IMR-90 (cell line): ENCODE measurements around the gene AKIRIN2. TPM values are rescaled to one million over a fixed set of nuclear protein-coding genes. Genes with fewer than 3 reads are reported as not detected.

Experiments
- ATAC-seq: fragments of 200-7000 bp; cut with Tn5 transposase; 2 replicates; pipeline ENCODE4 v1.9.1; 2020; ENCODE audit warnings: low read depth, mild to moderate bottlenecking, moderate library complexity
- BruUV-seq: library from RNA; stranded (reverse); fragments of 400-500 nt; replicated peaks from 2 replicates; lab custom pipeline; 2021; lab: Mats Ljungman, UMichigan
- CTCF ChIA-PET: fragments of 300-600 bp; formaldehyde crosslinking; extraction: SDS; loops from one replicate; lab custom pipeline; 2021; ENCODE audit warnings: antibody characterized with exemption; lab: Yijun Ruan, JAX
- POLR2A ChIA-PET: fragments of 300-600 bp; sonication (Branson Sonifier 250); formaldehyde crosslinking; loops from one replicate; lab custom pipeline; 2022; ENCODE audit warnings: antibody characterized with exemption; ENCODE audit not compliant: unreplicated experiment; lab: Charles Lee
- DNase-seq: peaks from one replicate; pipeline ENCODE4 v3.0.0; 2013
- H2AFZ ChIP-seq: replicated peaks from 2 replicates; pipeline ENCODE3; 2013; ENCODE audit warnings: low read length, mild to moderate bottlenecking; ENCODE audit not compliant: poor library complexity
- H2AK5ac ChIP-seq: 2 replicates; pipeline ENCODE4 v1.6.1; 2013; ENCODE audit warnings: low read depth, low read length, inconsistent platforms
- H2AK9ac ChIP-seq: replicated peaks from 2 replicates; pipeline ENCODE3; 2013; ENCODE audit warnings: mild to moderate bottlenecking, low read depth, low read length, moderate library complexity; ENCODE audit not compliant: poor library complexity
- H2BK120ac ChIP-seq: 2 replicates; pipeline ENCODE4 v1.6.1; 2013; ENCODE audit warnings: low read depth, low read length, inconsistent platforms
- H2BK15ac ChIP-seq: 3 replicates; pipeline ENCODE4 v1.6.1; 2013; ENCODE audit warnings: low read depth, low read length, inconsistent platforms
- H2BK20ac ChIP-seq: 2 replicates; pipeline ENCODE4 v1.6.1; 2013; ENCODE audit warnings: low read depth, mild to moderate bottlenecking, inconsistent platforms, low read length, moderate library complexity
- H2BK5ac ChIP-seq: 2 replicates; pipeline ENCODE4 v1.6.1; 2013; ENCODE audit warnings: mild to moderate bottlenecking, low read depth, low read length, inconsistent platforms; ENCODE audit not compliant: poor library complexity, severe bottlenecking
- H3K14ac ChIP-seq: replicated peaks from 2 replicates; pipeline ENCODE4 v1.6.1; 2013; ENCODE audit warnings: low read depth, low read length, inconsistent platforms
- H3K18ac ChIP-seq: 2 replicates; pipeline ENCODE4 v1.6.1; 2013; ENCODE audit warnings: low read depth, low read length, control low read depth
- H3K23ac ChIP-seq: 2 replicates; pipeline ENCODE4 v1.6.1; 2013; ENCODE audit warnings: low read depth, low read length, inconsistent platforms
- H3K27ac ChIP-seq: 2 replicates; pipeline ENCODE4 v1.5.1; 2013; ENCODE audit warnings: mild to moderate bottlenecking, control low read depth, low read length; ENCODE audit not compliant: insufficient read depth
- H3K27me3 ChIP-seq: 2 replicates; pipeline ENCODE4 v1.6.1; 2013; ENCODE audit warnings: low read length; ENCODE audit not compliant: control insufficient read depth, insufficient read depth
- H3K36me3 ChIP-seq: 2 replicates; pipeline ENCODE4 v1.6.1; 2013; ENCODE audit warnings: low read length, mixed read lengths; ENCODE audit not compliant: control insufficient read depth, insufficient read depth
- H3K4ac ChIP-seq: 2 replicates; pipeline ENCODE4 v1.6.1; 2013; ENCODE audit warnings: low read depth, low read length, inconsistent platforms
- H3K4me1 ChIP-seq: 2 replicates; pipeline ENCODE4 v1.6.1; 2013; ENCODE audit warnings: low read length, mixed read lengths; ENCODE audit not compliant: control insufficient read depth, insufficient read depth
- H3K4me2 ChIP-seq: 2 replicates; pipeline ENCODE4 v1.6.1; 2013; ENCODE audit warnings: low read depth, mild to moderate bottlenecking, control low read depth, low read length, moderate library complexity
- H3K4me3 ChIP-seq: 2 replicates; pipeline ENCODE4 v1.5.1; 2013; ENCODE audit warnings: low read depth, mild to moderate bottlenecking, control low read depth, low read length, moderate library complexity; ENCODE audit not compliant: insufficient read depth
- H3K56ac ChIP-seq: 2 replicates; pipeline ENCODE4 v1.6.1; 2013; ENCODE audit warnings: low read length, inconsistent platforms; ENCODE audit not compliant: insufficient read depth; ENCODE audit errors: extremely low read depth
- H3K79me1 ChIP-seq, 2 experiments: 2 replicates each; pipeline ENCODE4 v1.6.1; 2013; ENCODE audit warnings: low read length in 2 of 2, inconsistent platforms in 1 of 2, low read depth in 1 of 2
- H3K9ac ChIP-seq: 2 replicates; pipeline ENCODE4 v1.6.1; 2013; ENCODE audit warnings: low read depth, low read length, control low read depth
- H3K9me1 ChIP-seq: 2 replicates; pipeline ENCODE4 v1.6.1; 2013; ENCODE audit warnings: low read length, inconsistent platforms; ENCODE audit not compliant: insufficient read depth
- H3K9me3 ChIP-seq: 2 replicates; pipeline ENCODE4 v1.6.1; 2013; ENCODE audit warnings: low read length; ENCODE audit not compliant: control insufficient read depth, insufficient read depth
- H4K20me1 ChIP-seq: 2 replicates; pipeline ENCODE4 v1.6.1; 2013; ENCODE audit warnings: low read length, inconsistent platforms; ENCODE audit not compliant: insufficient read depth
- H4K5ac ChIP-seq: 2 replicates; pipeline ENCODE4 v1.6.1; 2013; ENCODE audit warnings: mild to moderate bottlenecking, low read depth, low read length, control low read depth
- H4K8ac ChIP-seq, 2 experiments: 2 replicates each; pipeline ENCODE4 v1.6.1; 2013; ENCODE audit warnings: low read depth in 2 of 2, low read length in 2 of 2, control low read depth in 1 of 2, inconsistent platforms in 1 of 2
- H4K91ac ChIP-seq: 2 replicates; pipeline ENCODE4 v1.6.1; 2013; ENCODE audit warnings: low read depth, low read length, inconsistent platforms; ENCODE audit not compliant: insufficient read depth
- RFX5 ChIP-seq: IDR thresholded peaks from 2 replicates; pipeline ENCODE4 v1.8.0; 2012; ENCODE audit warnings: low read depth, mild to moderate bottlenecking, low read length, moderate library complexity
- dilution Hi-C: fragments of 300-500 bp; cut with HindIII; formaldehyde crosslinking; loops from one replicate; pipeline ENCODE4 v1.14.3; 2018; ENCODE audit warnings: low sequenced_read_pairs; ENCODE audit not compliant: unreplicated experiment
- in situ Hi-C: fragments of 300-500 bp; cut with MboI; formaldehyde crosslinking; loops from 3 replicates; pipeline ENCODE4 v1.14.3; 2019; ENCODE audit warnings: low sequenced_read_pairs, inconsistent platforms, mixed read lengths
- intact Hi-C: fragments of 100-400 bp; cut with micrococcal nuclease; formaldehyde crosslinking; loops from 2 replicates; pipeline ENCODE4 v1.10.0; 2022
- polyA plus RNA-seq, 3 experiments: library from polyadenylated mRNA; depleted of rRNA; stranded (reverse); fragments of >200 nt; gene quantifications; 2 replicates each; pipeline ENCODE4 v1.2.3, GENCODE V29; 2012; ENCODE audit warnings: low replicate concordance in 1 of 3
- total RNA-seq: library from RNA; depleted of rRNA; stranded (reverse); fragments of >200 nt; gene quantifications from 2 replicates; pipeline ENCODE4 v1.2.3, GENCODE V29; 2012

Gene AKIRIN2
- total and polyA plus RNA-seq, 2 of the 4 experiments (the other 2 are of a cell fraction): 7.9 to 26.6 TPM

- no peak overlapping the region for H3K14ac ChIP-seq
- H4K91ac ChIP-seq: no peak overlapping the region
- no peak overlapping the region for H2AK9ac ChIP-seq
- no TSS peak for BruUV-seq
- no peak overlapping the region for H3K27ac ChIP-seq
- no peak overlapping the region for H2AFZ ChIP-seq
- POLR2A ChIA-PET: no interaction called here
- peaks cover 0 to 13% of the 10 kb centered on the region in 2 experiments; a peak in 2 of 4 replicates for H3K79me1 ChIP-seq
- no peak overlapping the region for H3K4ac ChIP-seq
- no peak overlapping the region for H3K18ac ChIP-seq
- no peaks in the 10 kb centered on the region for H4K20me1 ChIP-seq
- H3K4me3 ChIP-seq: no peak overlapping the region
- no peaks in the 10 kb centered on the region for H3K9me3 ChIP-seq
- TF ChIP-seq RFX5: no peak
- H3K27me3 ChIP-seq: no peaks in the 10 kb centered on the region
- peaks cover 11% of the 10 kb centered on the region for H3K9me1 ChIP-seq
- H4K5ac ChIP-seq: no peak overlapping the region
- peaks cover 5% of the 10 kb centered on the region; the same call in 1 of the 2 replicates for H3K4me1 ChIP-seq
- DNase-seq: no peak
- no peak overlapping the region for H2AK5ac ChIP-seq
- CTCF ChIA-PET: interaction anchor here (0.6 kb wide), 1 partner anchor 98 kb away, joined by 3 read pairs; no protein-coding TSS in a partner anchor
- ATAC-seq: no peak
- no peak overlapping the region for H2BK15ac ChIP-seq
- H2BK120ac ChIP-seq: no peak overlapping the region
- no peak overlapping the region for H3K56ac ChIP-seq
- no peak overlapping the region for H3K9ac ChIP-seq
- H4K8ac ChIP-seq: no peak overlapping the region
- dilution Hi-C loops: no loop called here
- no peak overlapping the region for H3K4me2 ChIP-seq
- no peak overlapping the region for H3K23ac ChIP-seq
- peaks cover 4% of the 10 kb centered on the region for H3K36me3 ChIP-seq
- H2BK5ac ChIP-seq: peak overlapping the region; percentile 28
- intact Hi-C loops: no loop called here
- no peak overlapping the region for H2BK20ac ChIP-seq
- in situ Hi-C loops: no loop called here
These were observed 46.2 kb downstream of the AKIRIN2 start for GRCh38 chr6:87655824-87656223.
